CD4-positive, alpha-beta T cell treated with Interleukin-4 for 4 hours (primary cell): ENCODE data around the gene TSHZ2.
"Not testable (repeated sequence)": the region's sequence is repeated elsewhere in the genome, so short reads cannot be mapped to it uniquely, and the experiment has no call there.

Experiments
- DNase-seq: peaks from one replicate; pipeline ENCODE4 v3.0.0-alpha.2; 2020

Gene TSHZ2

DNA sequence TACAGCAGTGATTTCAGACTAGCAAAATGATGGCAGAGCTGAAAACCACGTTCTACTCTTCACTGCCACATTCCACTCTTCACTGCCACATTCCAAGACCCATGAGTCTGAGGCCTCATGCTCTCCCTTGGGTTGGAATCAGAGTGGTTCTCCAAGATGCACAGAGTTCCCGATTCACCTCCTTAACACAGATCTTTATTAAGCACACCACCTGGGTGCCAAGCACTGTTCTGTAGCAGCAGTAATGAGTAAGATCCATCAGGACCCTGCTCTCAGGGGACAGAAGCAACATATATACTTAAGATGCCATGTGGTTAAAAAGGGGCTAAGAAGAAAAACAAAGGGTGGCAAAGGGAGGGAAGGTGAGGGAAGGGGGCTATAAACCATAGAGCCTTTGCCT lies 26.9 kb downstream of the TSHZ2 start:
- DNase-seq: no peak

DNA sequence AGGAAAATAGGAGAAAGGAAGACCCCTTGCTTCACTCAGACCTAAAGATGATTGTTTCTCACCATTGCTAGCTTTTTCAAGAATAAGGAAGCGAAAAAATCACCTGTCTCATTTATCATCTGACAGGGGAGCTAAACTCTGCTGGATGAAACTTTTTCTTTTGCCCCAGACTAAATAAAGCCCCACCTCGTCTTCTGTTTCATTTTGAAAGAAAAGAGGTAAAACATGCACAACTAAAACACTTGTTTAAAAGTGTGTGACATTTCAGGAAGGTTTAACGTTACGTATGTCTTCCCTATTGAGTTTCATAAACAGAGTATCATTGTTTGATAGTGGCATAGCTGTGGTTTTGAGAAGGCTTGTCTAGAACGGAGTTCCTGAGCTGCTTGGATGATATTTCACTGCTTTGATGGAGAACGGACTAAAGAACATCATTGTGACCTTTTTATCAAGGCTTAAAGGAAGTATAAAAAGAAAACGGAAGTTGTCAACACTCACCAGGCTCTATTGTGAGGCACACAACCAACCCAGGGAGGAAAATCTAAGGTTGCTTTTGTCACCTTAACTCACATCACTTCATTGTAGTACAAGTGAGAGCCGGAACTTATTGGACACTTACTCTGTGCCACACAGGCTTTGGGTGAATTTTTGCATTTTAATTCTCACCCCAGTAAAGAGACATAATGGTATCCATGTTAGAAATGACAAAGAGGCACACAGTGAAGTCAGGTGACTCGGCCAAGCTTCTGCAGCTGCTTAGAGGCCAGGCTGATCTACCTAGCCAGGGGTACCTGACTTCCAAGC lies 29.5 kb downstream of the TSHZ2 start:
- DNase-seq: peak; percentile 54

DNA sequence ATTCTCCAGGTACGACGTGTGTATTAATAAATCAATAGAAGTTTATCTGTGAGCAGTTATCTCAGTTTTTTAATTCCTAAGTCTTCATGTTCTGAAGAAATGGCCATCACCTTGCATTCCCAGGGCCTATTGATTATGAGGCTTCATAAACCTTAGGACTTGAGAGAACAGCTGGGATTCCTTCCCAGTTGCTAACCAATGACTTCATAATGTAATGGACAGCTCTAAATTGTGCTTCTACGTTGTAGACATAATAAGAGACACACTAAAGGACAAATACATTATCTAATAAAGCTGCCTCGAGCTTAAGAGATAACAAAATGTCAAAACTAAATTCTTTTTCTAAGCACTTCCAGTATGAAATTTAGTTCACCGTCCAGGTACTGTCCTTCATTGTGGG lies 30.6 kb downstream of the TSHZ2 start:
- no peak for DNase-seq

DNA sequence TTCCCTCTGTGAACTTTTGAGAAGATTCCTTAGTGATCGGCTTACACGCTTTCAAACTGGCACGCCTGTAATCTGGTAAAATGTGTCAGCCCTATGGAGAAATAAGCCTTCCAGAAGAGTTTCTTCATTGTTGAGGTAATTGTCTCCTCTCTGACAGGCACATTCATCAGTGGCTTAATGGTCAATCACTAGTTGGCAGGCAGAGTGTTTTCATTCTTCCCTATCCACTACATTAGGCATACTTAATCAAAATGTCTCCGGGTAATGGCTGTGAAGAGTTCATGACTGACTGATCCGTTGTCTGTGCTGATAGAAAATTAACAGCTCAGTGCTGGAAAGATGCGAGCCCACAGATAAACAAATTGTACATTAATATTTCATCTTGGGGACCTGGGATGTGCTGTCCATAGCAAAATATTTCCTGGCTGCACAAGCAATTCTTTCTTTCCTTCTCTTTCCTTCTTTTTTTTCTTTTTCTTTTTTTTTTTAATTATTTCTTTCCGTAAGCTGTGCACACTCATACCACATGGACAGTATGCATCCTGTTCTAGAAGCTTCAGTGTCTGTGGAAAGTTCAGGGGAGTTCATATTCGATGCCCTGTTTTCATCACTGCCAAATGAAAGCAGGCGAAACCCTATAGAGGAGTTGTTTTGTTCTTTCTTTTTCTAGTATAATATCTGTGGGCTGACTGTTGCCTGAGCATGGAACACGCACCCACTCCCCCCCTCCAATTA lies 31.4 kb downstream of the TSHZ2 start:
- DNase-seq: no peak

DNA sequence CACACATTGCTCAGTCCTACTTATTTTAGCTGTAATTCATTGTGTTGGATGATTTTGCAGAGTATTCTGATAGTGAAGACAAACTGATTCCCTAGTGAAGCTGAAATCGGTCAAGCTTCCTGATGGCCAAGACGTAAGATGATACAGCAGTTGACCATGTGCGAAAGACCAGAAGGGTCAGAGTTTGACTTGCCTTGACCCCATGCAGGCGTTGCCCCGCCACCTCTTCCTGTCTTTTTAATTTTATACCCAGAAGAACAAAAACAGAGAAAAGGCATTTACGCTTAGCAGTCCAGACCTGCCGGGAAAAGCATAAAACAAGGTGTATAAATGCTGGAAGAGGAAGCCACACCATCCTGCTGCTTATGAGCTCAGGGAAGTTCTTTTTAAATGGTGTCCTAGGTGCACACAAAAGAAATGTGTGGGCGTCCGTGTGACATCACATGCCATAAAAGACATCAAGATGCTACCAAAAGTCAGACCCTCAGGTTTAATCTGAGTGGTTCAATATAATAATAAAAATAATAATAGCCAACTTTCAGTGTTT lies 32.2 kb downstream of the TSHZ2 start:
- no peak for DNase-seq

DNA sequence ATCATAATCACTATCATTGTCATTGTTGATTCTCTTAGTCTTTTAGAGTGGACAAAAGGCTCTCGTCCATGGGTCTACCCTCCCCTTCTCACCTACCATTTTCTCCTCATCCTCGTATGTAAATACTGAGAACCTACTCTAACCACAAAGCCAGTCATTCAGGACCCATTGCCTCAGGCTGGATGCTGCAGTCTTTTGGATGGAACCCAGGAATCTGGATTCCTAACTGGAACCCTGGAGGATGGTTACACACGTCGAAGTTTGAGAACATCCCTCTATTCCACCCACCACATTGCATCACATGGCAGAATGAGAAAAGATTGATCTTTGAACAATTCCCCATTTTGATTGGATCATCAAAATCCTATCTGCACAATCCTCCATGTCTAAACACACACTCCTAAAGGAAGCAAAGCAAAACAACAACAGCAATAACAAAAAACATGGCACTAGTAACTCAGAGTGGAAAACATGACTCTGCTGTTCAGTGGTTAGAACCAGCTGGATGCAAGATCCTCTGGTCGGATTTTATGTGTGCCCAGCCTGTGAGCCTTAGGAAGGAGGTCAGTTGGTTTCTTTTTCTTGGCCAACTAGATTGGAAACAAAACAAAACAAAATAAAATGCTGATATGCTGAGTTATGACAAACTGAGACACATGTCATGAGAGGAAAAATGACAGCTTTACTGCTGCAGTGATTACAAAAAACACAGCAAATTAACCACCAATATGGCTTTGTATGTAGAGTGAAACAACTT lies 38.0 kb downstream of the TSHZ2 start:
- DNase-seq: no peak

DNA sequence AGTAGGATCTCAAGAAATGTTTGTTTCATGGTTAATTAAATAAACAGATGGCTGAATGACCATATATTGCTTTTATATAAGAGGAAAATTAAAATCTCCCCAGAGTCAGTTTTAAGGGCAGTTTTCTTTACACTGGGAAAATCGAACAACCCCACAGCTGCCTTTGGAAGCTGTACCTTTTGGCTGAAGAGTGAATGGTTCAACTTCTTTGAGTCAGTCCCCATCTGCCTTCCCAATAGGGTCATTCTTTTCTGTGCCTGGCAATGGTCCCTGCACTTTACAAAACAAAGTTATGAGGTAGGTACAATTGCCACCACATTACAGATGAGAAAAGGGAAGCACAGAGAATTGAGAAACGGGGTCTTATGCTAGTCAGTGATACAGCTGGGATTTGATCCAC lies 39.5 kb downstream of the TSHZ2 start:
- no peak for DNase-seq

DNA sequence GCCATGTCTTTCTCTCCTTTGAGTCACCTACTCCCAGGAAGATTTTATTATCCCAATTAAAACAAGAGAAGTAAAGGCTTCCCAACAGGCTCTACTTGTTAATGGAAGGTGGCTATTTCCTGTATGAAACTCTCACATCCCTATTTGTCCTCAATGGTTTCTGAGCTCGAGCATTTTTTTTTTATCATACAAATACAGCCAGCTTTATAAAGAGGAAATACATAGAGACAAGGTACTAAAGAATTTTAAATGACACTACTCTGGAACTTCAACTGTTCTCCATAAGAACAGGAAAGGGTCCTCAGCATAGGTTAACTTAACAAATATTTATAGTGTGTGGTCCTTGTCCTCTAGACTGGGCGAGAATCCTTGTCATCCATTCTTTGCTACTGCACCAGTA lies 41.0 kb downstream of the TSHZ2 start:
- no peak for DNase-seq

DNA sequence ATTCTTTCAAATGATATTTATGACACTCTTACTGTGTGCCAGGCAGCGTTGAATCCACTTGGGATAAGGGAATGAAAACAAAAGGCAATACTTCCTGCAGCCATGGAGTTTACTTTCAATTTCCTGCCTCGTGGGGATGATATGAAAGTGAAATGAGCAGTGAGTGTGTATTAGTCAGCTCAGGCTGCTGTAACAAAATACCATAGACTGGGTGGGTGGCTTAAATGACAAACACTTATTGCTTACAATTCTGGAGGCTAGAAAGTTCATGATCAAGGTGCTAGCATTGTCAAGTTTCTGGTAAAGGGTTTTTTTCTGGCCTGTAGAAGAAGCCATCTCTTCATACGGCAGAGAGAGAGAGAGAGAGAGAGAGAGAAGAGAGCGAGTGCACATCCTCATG lies 41.7 kb downstream of the TSHZ2 start:
- DNase-seq: no peak

DNA sequence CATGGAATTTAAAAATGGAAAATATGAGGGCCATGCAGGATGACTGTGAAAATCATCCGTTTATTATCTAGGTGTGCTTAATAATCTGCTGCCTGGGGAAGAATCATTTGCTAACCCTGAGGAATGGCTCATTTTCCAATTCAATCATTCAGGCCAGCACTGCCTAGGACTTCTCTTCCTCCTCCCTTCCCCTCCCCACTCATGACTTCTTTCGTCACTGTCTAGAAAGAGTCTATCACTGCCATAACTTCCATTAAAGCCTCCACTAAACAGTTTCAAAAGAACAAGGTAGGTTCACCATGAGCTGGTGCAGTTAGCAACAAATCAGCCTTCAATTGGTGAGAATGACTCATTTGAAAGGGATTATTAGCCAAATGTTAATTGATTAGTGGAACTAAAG lies 43.9 kb downstream of the TSHZ2 start:
- DNase-seq: no peak

DNA sequence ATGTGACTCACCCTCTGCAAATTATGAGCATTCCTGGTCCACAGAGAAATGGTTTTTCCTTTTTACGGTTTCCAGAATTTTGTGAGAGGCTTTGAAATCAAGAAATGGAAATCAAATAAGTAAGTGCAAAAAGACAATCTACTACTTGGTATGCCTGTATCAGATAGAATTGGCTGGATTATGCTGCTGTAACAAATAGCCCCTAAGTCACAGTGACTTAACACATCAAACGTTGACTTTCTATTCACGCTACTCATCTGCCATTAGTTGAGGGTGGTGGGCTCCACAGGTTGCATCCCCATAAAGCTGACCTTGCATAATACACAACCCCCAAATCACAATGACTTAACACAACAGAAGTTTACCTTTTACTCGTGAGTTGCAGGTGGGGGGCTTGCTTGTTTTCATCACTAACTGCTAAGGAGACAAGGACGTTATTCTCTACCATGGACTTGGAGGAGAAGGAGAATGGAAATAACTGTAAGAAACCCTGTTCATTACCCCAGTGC lies 44.4 kb downstream of the TSHZ2 start:
- no peak for DNase-seq

DNA sequence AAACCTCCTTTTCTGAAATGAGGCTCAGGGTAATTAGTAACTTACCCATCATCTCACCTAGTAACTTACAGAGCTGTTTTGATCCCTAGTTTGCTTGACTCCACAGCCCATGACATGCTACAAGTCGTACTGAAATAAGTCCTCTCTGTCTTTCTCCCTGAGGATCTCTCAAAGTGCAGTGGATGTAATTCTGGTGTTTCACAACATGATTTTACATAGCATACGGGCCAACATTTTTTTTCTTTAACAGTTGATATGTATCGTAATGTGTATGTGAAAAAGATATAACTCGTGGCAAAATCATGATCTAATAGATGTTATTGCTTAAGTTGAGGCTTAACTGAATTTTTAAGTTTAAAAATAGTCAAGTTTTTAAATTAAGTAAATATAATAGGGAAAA lies 45.0 kb downstream of the TSHZ2 start:
- no peak for DNase-seq

DNA sequence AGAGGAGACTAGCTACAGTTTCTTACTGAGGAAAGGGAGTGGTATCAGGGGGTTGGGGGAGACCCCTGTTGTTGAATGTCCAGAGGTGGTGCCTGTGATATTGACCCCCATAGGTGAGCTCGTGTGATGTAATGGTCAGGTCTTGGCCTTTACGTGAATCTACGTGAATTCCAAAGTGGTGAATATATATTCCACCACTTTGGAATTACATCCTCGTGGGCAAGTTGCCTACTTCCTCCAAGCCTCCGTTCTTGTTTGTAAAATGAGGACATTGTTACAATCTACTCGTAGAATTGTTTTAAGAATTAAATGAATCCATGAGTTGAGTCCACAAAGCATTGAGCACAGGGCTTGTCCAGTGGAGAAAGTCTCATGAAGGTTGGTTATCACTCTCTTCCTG lies 47.3 kb downstream of the TSHZ2 start:
- no peak for DNase-seq

DNA sequence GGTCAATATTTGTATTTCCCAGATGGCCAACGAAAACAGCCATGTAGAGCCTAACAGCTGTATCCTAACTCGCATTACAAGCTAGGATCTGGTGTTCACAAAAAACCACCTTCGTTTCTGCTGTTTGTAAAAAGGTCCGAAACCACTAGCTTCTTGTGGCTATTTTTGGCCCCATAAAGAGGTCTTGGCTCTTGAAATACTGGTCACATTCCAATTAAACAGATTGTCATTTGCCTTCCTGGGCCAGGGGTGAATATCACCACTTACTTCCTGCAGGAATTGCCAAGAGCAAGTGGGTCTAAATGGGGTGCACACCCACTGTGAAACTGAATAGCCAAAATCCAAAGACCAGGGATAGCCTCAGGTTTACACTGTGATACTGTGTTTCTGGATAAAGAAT lies 48.2 kb downstream of the TSHZ2 start:
- no peak for DNase-seq

DNA sequence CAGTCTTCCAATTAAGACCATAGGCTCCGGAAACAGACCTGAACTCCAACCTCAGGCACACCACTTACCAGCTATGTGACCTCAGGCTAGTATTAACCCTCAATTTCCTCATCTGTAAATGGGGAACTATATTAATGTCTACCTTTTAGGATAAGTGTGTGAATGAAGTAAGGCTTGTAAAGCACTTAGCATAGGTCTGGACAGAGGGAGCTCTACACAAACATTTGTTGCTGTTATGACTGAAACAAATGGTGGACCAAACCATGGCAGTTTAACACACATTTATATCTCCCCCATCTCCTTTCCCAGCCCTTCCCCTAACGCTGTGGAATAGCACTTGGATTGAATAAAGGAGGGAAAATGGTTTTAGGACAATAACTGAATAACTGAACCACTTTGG lies 48.7 kb downstream of the TSHZ2 start:
- DNase-seq: no peak

DNA sequence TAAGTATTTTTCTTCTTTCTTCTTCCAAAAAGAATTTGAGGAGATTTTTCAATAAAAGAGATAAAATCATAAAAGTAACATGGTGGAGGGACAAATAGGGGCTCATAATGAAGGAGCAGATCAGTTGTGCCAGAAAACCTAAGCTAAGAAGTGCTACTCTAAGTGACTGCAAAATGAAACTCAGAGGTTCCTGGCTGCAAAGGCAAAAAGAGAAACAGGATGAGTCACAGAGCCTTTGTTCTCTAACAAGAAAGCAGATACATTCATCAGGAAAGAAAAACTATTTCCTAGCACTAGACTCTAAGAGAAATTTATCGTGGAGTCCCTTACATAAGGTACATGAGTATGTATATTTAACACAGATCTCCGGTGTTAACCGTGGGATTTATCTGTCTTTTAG lies 49.8 kb downstream of the TSHZ2 start:
- DNase-seq: peak; percentile 45

DNA sequence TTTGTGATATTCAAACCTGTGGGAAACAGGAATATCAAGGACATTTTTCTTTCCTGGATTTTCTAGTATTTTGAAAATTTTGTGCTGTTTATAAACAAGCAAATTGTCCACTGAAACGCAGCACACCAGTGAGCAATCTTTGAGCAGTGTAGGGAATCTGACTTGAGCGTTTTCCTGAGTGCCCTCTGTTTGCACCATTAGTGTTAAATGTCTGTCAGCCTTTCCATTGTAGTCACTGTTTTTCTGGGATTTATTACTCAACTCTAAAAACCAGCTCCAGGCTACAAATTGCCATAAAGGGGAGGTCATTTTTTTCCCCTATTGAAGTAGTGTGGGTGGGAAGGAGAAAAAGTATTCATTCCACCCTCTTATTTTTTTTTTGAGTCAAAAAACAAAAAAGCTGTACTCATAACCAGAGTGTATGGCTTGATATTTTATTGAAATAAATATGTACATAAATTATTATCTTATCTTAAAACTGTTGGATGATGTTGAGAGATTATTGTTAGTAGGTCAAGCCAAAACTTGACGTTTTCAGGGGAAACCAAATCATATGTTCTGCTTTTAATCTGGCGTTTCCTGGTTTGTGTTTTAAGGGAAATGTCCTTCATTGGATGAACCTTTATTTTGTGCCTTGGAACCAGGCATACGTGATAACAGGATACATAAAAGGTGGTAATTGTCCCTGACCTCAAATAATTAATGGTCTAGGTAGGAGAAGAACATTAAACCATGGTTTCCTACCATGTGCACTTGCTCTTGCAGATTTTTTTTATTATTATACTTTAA lies 51.8 kb downstream of the TSHZ2 start:
- DNase-seq: no peak

DNA sequence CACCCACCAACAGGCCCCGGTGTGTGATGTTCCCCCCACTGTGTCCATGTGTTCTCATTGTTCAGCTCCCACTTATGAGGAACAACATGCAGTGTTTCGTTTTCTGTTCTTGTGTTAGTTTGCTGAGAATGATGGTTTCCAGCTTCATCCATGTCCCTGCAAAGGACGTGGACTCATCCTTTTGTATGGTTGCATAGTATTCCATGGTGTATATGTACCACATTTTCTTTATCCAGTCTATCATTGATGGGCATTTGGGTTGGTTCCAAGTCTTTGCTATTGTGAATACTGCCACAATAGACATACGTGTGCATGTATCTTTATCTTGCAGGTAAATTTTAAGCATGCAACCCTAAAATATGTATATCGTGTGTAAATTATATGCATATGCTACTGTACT lies 52.5 kb downstream of the TSHZ2 start:
- not testable (repeated sequence) for DNase-seq

DNA sequence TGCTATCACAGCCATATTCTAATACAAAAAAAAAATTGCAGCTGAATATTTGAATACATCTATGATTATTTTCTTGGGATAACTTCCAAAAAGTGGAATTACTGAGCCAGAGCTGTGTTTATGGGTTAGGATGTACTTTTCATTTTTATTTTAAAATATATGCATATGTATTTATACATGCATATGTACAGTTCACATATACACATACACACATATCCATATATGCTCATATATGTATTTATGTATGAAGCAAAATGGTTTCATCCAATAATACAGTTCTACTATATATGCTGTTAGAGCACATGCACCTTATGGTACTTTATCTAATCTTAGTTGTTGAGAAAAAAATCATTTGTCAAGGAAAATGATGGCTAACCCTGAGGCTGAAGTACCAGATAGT lies 54.9 kb downstream of the TSHZ2 start:
- DNase-seq: no peak

DNA sequence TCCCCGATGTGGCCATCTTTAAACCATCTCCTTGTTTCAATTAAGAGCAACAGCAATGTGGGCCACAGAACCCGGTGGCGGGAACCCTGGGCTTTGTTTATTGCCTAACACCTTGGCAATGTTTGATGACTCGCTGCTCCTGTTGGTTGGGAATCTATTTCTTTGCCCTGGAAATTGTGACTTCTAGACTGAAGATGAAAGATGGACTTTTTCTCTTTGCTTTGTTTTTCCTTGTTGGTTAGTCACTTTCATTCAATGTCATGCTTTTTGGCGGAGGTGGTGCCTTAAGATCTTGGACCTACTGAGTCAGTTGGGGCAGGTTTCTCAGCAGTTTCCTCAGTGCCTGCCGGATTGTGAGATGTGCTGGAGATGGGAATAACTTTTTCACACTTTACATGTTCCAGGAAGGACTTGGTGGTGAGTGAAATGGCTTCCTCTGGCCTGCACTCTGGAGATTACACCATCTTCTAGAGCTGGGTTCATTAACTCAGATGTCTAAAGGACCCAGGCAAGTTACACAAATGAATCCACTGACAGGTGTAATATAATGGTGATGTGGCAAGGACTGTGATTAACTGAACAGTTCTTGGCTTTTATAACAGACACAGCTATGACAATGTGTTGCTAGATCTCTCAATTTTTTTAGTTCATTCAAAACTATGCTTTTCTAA lies 56.3 kb downstream of the TSHZ2 start:
- no peak for DNase-seq

DNA sequence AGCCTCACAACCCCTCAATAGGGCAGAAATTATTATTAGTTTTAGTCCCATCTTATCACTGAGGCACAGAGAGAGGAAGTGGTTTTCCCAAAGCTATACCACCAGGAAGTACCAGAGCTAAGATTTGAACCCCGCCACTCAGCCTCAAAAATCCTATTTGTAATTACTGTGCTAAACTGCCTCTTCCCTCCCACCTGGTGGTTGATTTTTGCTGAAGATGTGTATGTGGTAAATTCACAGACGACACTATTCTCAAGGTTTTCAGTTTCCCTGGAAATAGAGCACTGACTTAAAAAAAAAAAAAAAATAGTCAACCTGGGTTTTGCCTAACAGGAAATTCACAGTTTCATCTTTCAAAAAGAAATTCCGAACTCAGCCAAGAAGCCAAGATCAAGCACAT lies 57.9 kb downstream of the TSHZ2 start:
- DNase-seq: peak; percentile 6

DNA sequence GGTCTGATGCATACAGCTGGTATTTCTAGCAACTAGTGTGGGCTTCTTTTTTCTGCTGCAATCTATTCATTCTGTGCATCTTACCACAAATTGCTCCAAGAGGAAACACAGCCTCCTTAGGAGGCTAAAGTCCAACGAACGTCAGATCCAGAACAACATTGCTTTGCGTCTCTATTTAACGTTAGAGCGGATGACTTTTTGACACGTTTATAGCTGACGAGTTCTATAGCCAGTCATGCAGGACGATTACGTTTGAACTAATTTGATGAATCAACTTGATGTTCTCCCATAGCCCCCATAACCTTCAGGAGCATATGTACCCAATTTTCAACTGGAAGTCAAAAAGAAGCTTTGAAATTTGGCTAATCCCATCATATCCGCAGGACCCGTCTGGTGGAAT lies 59.9 kb downstream of the TSHZ2 start:
- no peak for DNase-seq
